ENCODE results near the gene CCNI2. TPM values are rescaled to one million over a fixed set of nuclear protein-coding genes. Genes with fewer than 3 reads are reported as not detected.

The CCNI2 gene
- total and polyA plus RNA-seq, 10 of the 15 experiments (the other 5 are each of a cell fraction or from before 2014, with no cell fraction given), result 1.8 to 8.0 (median 3.2) TPM

GRCh38 chr5:132742626-132743025, 4.6 kb upstream of the CCNI2 start:
- no peak for DNase-seq (ENCODE audit: low read depth, low spot score)
- Histone ChIP-seq H3K4me1 (ENCODE audit: control insufficient read depth, insufficient read depth, low read length) (no peaks in the 10 kb centered on the region), H3K27me3 (replicated peaks in 1 of 2; ENCODE audit: control insufficient read depth in 2 of 2, insufficient read depth in 2 of 2, low read length in 1 of 2) (no peaks in the 10 kb centered on the region), H2AFZ (ENCODE audit: control insufficient read depth, low read depth, low read length) (no peak overlapping the region), H3K79me2 (ENCODE audit: control insufficient read depth, insufficient read depth, low read length) (no peaks in the 10 kb centered on the region), H3K9ac (ENCODE audit: control insufficient read depth, insufficient read depth, low read length) (no peak overlapping the region), H3K9me3 (replicated peaks; ENCODE audit: control insufficient read depth, insufficient read depth, low read length) (no peaks in the 10 kb centered on the region; the same call in 2 of the 3 replicates), H3K4me2 (ENCODE audit: control insufficient read depth, insufficient read depth) (no peak overlapping the region), H3K4me3 (no peak overlapping the region), H3K36me3 (ENCODE audit: control insufficient read depth in 2 of 2, insufficient read depth in 2 of 2, low read length in 1 of 2) (no peaks in the 10 kb centered on the region), H3K27ac (ENCODE audit: control insufficient read depth, insufficient read depth) (no peak overlapping the region), H4K20me1 (ENCODE audit: control insufficient read depth, insufficient read depth) (no peaks in the 10 kb centered on the region)
- FAIRE-seq, result no peak
- ATAC-seq, result no peak
- intact Hi-C loops (cut with micrococcal nuclease; ENCODE audit: unreplicated experiment) (no loop called here), in situ Hi-C loops (cut with MboI) (no loop called here)
- TF ChIP-seq PRDM15 (CRISPR knock-in tag; IDR thresholded peaks at IDR 0.05) (no peak), CHD1 (IDR thresholded peaks at IDR 0.05; ENCODE audit: low read depth, low read length) (no peak)
- RAD21 ChIA-PET (ENCODE audit: unreplicated experiment), result no interaction called here
- BruUV-seq (replicated peaks), result no TSS peak
- WGBS (ENCODE audit: insufficient coverage, insufficient replicate concordance, low lambda C conversion rate, missing lambda C conversion rate), result 78% methylated on average over 5 of the region's 5 CpGs
- SMC1A ChIA-PET (ENCODE audit: uncharacterized antibody, unreplicated experiment), result no interaction called here
- POLR2A ChIA-PET, result no interaction called here
- CTCF ChIA-PET, result no interaction called here

GRCh38 chr5:132744659-132745058, 2.6 kb upstream of the CCNI2 start:
- H3K27ac ChIP-seq (ENCODE audit: control insufficient read depth, insufficient read depth), result no peak overlapping the region
- no peaks in the 10 kb centered on the region for H3K79me2 ChIP-seq (ENCODE audit: control insufficient read depth, insufficient read depth, low read length)
- 100% methylated on average over 2 of the region's 2 CpGs for WGBS (ENCODE audit: insufficient coverage, insufficient replicate concordance, low lambda C conversion rate, missing lambda C conversion rate)
- no peaks in the 10 kb centered on the region for H4K20me1 ChIP-seq (ENCODE audit: control insufficient read depth, insufficient read depth)
- no peaks in the 10 kb centered on the region for H3K27me3 ChIP-seq (replicated peaks in 1 of 2; ENCODE audit: control insufficient read depth in 2 of 2, insufficient read depth in 2 of 2, low read length in 1 of 2)
- H3K4me2 ChIP-seq (ENCODE audit: control insufficient read depth, insufficient read depth), result no peak overlapping the region
- BruUV-seq (replicated peaks), result no TSS peak
- TF ChIP-seq MAX (IDR thresholded peaks at IDR 0.05; ENCODE audit: low read depth, low read length) (no peak), SUPT20H (IDR thresholded peaks at IDR 0.05; ENCODE audit: borderline replicate concordance, control insufficient read depth, low read depth, low read length) (no peak), RCOR1 (conservative IDR thresholded peaks at IDR 0.05; ENCODE audit: low read depth, low read length) (no peak), MEF2B (IDR thresholded peaks at IDR 0.05; ENCODE audit: partially characterized antibody, poor library complexity, severe bottlenecking) (no peak), GATAD2B (conservative IDR thresholded peaks at IDR 0.05; ENCODE audit: low read depth) (no peak), EGR1 (IDR thresholded peaks at IDR 0.05; ENCODE audit: borderline replicate concordance in 1 of 2, low read depth in 2 of 2, low read length in 2 of 2) (no peak), POU2F2 (IDR thresholded peaks at IDR 0.05; ENCODE audit: borderline replicate concordance, low read depth, low read length) (no peak), SUZ12 (IDR thresholded peaks at IDR 0.05; ENCODE audit: unreplicated experiment) (no peak)
- SMC1A ChIA-PET (ENCODE audit: uncharacterized antibody, unreplicated experiment), result interaction anchor here (2.4 kb wide), 1 partner anchor 63 kb away, joined by 6 read pairs; no protein-coding TSS in a partner anchor
- no peak for FAIRE-seq
- no peak for ATAC-seq
- CTCF ChIA-PET, result interaction anchor here (1.2 to 1.8 kb wide), 5 partner anchors 10 to 219 kb away, joined by 3 to 6 read pairs (median 3); no protein-coding TSS in a partner anchor
- no peak overlapping the region for H3K9ac ChIP-seq (ENCODE audit: control insufficient read depth, insufficient read depth, low read length)
- H3K4me1 ChIP-seq (ENCODE audit: control insufficient read depth, insufficient read depth, low read length), result peaks cover 2% of the 10 kb centered on the region
- intact Hi-C loops (cut with micrococcal nuclease; ENCODE audit: unreplicated experiment) (no loop called here), in situ Hi-C loops (cut with MboI) (no loop called here)
- POLR2A ChIA-PET, result interaction anchor here (1.0 kb wide), 1 partner anchor 13 kb away, joined by 3 read pairs; no protein-coding TSS in a partner anchor
- H3K36me3 ChIP-seq (ENCODE audit: control insufficient read depth in 2 of 2, insufficient read depth in 2 of 2, low read length in 1 of 2), result no peaks in the 10 kb centered on the region
- no peak overlapping the region for H2AFZ ChIP-seq (ENCODE audit: control insufficient read depth, low read depth, low read length)
- DNase-seq (ENCODE audit: low read depth, low spot score), result no peak
- H3K9me3 ChIP-seq (replicated peaks; ENCODE audit: control insufficient read depth, insufficient read depth, low read length), result no peaks in the 10 kb centered on the region; the same call in 2 of the 3 replicates
- H3K4me3 ChIP-seq, result no peak overlapping the region
- RAD21 ChIA-PET (ENCODE audit: unreplicated experiment), result no interaction called here
